Panc1 (cell line): ENCODE measurements around the gene PKNOX2.

Experiments used
- POLR2AphosphoS5 ChIP-seq: IDR thresholded peaks from 2 replicates; pipeline ENCODE4 v1.6.1; 2012; ENCODE audit warnings: mild to moderate bottlenecking, low read depth, low read length, moderate library complexity
- SIN3A ChIP-seq: IDR thresholded peaks from 2 replicates; pipeline ENCODE4 v1.6.1; 2012; ENCODE audit warnings: low read depth, mild to moderate bottlenecking, low read length, moderate library complexity, borderline replicate concordance; ENCODE audit not compliant: insufficient read depth
- TCF7L2 ChIP-seq: IDR thresholded peaks from 2 replicates; pipeline ENCODE4 v1.6.1; 2011; ENCODE audit warnings: mild to moderate bottlenecking, low read depth, low read length, inconsistent platforms
- TF ChIP-seq, protein P1 (sequence below): fragments of 450-650 bp; IDR thresholded peaks from 2 replicates; pipeline ENCODE4 v1.5.1; 2017; ENCODE audit warnings: mild to moderate bottlenecking
- TF ChIP-seq, protein P2 (sequence below), 2 experiments: IDR thresholded peaks; 2 replicates each; pipeline ENCODE4 v1.6.1; 2011 to 2012; ENCODE audit warnings: low read depth in 2 of 2, control low read depth in 1 of 2, low read length in 1 of 2, mild to moderate bottlenecking in 1 of 2, moderate library complexity in 1 of 2; ENCODE audit not compliant: insufficient read depth in 1 of 2

DNA sequence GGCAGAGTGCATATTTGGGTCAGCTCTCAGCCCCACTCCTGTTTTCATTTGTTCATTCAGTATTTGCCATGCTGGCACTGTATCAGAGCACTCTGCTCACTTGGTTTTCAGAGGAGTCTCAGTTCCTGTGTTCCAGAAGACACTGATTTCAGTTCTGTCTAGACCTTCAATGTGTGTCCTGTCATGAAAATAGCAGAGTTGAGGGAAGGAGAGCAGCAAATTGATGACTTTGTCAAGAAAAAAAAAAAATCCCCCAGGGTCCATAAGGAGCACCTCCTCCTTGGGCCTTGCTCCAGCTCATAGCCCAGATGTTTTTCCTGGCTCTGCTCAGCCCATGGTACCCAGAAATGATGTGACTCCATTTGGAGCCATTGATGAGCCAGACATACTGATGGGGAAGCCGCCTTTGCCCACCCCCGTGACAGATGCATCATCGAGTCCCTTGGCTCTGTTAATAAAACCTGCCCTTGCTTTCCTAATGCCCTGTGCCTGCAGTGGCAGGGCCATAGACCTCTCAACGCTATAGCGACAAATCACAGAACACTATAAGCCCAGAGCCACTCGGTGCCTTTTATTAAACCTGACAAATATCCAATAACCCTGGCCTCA is 107.0 kb downstream of the PKNOX2 start:
- no peak for TF ChIP-seq POLR2AphosphoS5
- TF ChIP-seq, protein P1, sequence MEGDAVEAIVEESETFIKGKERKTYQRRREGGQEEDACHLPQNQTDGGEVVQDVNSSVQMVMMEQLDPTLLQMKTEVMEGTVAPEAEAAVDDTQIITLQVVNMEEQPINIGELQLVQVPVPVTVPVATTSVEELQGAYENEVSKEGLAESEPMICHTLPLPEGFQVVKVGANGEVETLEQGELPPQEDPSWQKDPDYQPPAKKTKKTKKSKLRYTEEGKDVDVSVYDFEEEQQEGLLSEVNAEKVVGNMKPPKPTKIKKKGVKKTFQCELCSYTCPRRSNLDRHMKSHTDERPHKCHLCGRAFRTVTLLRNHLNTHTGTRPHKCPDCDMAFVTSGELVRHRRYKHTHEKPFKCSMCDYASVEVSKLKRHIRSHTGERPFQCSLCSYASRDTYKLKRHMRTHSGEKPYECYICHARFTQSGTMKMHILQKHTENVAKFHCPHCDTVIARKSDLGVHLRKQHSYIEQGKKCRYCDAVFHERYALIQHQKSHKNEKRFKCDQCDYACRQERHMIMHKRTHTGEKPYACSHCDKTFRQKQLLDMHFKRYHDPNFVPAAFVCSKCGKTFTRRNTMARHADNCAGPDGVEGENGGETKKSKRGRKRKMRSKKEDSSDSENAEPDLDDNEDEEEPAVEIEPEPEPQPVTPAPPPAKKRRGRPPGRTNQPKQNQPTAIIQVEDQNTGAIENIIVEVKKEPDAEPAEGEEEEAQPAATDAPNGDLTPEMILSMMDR = no peak
- TF ChIP-seq SIN3A = no peak
- TF ChIP-seq, protein P2, sequence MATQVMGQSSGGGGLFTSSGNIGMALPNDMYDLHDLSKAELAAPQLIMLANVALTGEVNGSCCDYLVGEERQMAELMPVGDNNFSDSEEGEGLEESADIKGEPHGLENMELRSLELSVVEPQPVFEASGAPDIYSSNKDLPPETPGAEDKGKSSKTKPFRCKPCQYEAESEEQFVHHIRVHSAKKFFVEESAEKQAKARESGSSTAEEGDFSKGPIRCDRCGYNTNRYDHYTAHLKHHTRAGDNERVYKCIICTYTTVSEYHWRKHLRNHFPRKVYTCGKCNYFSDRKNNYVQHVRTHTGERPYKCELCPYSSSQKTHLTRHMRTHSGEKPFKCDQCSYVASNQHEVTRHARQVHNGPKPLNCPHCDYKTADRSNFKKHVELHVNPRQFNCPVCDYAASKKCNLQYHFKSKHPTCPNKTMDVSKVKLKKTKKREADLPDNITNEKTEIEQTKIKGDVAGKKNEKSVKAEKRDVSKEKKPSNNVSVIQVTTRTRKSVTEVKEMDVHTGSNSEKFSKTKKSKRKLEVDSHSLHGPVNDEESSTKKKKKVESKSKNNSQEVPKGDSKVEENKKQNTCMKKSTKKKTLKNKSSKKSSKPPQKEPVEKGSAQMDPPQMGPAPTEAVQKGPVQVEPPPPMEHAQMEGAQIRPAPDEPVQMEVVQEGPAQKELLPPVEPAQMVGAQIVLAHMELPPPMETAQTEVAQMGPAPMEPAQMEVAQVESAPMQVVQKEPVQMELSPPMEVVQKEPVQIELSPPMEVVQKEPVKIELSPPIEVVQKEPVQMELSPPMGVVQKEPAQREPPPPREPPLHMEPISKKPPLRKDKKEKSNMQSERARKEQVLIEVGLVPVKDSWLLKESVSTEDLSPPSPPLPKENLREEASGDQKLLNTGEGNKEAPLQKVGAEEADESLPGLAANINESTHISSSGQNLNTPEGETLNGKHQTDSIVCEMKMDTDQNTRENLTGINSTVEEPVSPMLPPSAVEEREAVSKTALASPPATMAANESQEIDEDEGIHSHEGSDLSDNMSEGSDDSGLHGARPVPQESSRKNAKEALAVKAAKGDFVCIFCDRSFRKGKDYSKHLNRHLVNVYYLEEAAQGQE (IDR thresholded peaks at IDR 0.05; ENCODE audit: insufficient read depth in 1 of 2, low read depth in 2 of 2, low read length in 1 of 2) = no peak
- no peak for TF ChIP-seq TCF7L2
